GM06990 (cell line): Measurements from ENCODE around the gene PSMB10.
"Not testable (repeated sequence)": the region's sequence is repeated elsewhere in the genome, so short reads cannot be mapped to it uniquely, and the experiment has no call there.

Experiments
- DNase-seq: peaks from one replicate; pipeline ENCODE4 v3.0.0-alpha.2; 2011; ENCODE audit not compliant: insufficient read length; ENCODE audit errors: extremely low read depth
- H3K27me3 ChIP-seq: replicated peaks from 2 replicates; pipeline ENCODE4 v1.6.0; 2011; ENCODE audit warnings: low read length; ENCODE audit not compliant: control insufficient read depth, insufficient read depth
- H3K36me3 ChIP-seq: 2 replicates; pipeline ENCODE4 v1.5.1; 2011; ENCODE audit warnings: low read length; ENCODE audit not compliant: control insufficient read depth, insufficient read depth
- H3K4me3 ChIP-seq: replicated peaks from 2 replicates; pipeline ENCODE4 v1.5.1; 2011; ENCODE audit warnings: low read depth, mild to moderate bottlenecking, control low read depth, low read length
- CTCF ChIP-seq: IDR thresholded peaks from 2 replicates; pipeline ENCODE4 v1.5.1; 2011; ENCODE audit warnings: low read length, control low read depth, mild to moderate bottlenecking, inconsistent platforms; ENCODE audit not compliant: insufficient read depth, poor library complexity, severe bottlenecking

The PSMB10 gene

DNA sequence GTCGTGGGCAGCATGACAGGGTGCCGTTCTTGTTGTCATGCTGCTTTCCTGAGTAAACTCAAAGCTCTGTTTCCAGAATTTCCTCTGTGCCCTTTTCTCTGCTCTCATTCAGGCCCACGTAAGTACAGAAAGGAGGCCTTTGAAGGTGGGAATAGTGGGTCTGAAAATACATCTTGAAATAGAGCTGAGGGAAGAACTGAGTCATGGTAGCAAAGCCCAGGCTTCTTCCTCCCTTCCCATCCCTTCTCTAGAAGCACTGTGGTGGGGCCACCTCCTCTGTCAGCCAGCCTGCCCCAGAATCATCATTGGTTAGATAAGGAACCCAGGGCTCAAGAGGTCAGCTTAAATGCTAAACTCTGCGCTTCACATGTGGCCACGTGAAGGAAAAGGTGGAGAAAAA, 14.4 kb downstream of the PSMB10 start:
- no peak for DNase-seq
- no peak overlapping the region for H3K4me3 ChIP-seq
- peaks cover 13% of the 10 kb centered on the region for H3K36me3 ChIP-seq
- no peaks in the 10 kb centered on the region for H3K27me3 ChIP-seq
- TF ChIP-seq CTCF = no peak

DNA sequence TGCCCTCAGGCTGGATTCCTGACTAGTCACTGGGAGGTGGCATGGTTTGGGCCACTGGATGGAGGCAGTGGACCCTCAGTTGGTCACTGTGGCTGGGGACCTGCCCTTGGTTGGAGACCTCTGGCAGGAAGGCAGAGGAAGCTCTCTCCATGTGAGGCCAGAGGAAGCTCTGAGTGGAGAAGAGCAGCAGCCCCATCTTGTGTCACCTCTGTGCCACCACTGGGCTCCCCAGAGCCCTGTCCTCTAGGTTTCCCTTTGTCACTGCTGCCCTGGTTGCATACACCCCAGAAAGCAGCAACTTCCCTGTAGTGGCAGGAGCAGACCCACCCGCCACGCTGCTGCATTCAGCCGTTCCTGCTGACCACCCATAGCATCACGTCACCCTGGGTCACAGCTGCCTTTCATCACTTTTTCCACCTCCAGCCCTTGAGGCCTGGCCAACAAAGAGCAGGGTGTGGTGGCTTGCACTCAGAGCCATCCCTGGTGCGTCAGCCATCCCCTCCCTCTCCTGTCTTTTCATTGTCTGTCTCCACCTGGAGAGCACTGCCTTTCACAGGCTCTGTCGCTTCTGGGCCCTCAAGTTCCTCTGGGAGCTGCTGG, 16.9 kb downstream of the PSMB10 start:
- Histone ChIP-seq H3K27me3 (no peaks in the 10 kb centered on the region), H3K4me3 (no peak overlapping the region), H3K36me3 (peaks cover 21% of the 10 kb centered on the region)
- no peak for DNase-seq
- no peak for TF ChIP-seq CTCF

GRCh38 chr16:67917852-67918236, 18.8 kb downstream of the PSMB10 start:
- Histone ChIP-seq H3K27me3 (no peaks in the 10 kb centered on the region), H3K4me3 (no peak overlapping the region), H3K36me3 (peaks cover 19% of the 10 kb centered on the region)
- no peak for DNase-seq
- TF ChIP-seq CTCF = no peak

GRCh38 chr16:67917140-67917851, 19.4 kb downstream of the PSMB10 start:
- Histone ChIP-seq H3K36me3 (peaks cover 19% of the 10 kb centered on the region), H3K27me3 (no peaks in the 10 kb centered on the region), H3K4me3 (no peak overlapping the region)
- no peak for DNase-seq
- no peak for TF ChIP-seq CTCF

- no peaks in the 10 kb centered on the region for H3K27me3 ChIP-seq
- no peak for DNase-seq
- no peak overlapping the region for H3K4me3 ChIP-seq
- H3K36me3 ChIP-seq = peaks cover 19% of the 10 kb centered on the region
- no peak for TF ChIP-seq CTCF
These were observed 20.6 kb downstream of the PSMB10 start for GRCh38 chr16:67915831-67916723.

GRCh38 chr16:67915496-67915769, 21.2 kb downstream of the PSMB10 start:
- H3K36me3 ChIP-seq = peaks cover 19% of the 10 kb centered on the region
- DNase-seq, H3K27me3 ChIP-seq, H3K4me3 ChIP-seq: not testable (repeated sequence)
